ENCODE measurements around the gene NHS.

GRCh38 chrX:17464194-17464593 lies 89.2 kb downstream of the NHS start:
- no peak for TF ChIP-seq CTCF (IDR thresholded peaks at IDR 0.05; ENCODE audit: insufficient read depth, low read length)
- TF ChIP-seq SPI1 (IDR thresholded peaks at IDR 0.05; ENCODE audit: borderline replicate concordance, low read depth), result no peak
- no peak for TF ChIP-seq POLR2AphosphoS5 (IDR thresholded peaks at IDR 0.05; ENCODE audit: low read depth)
